Prostate gland (tissue), 2 donors: ENCODE data around the gene TBC1D9B. TPM values are rescaled to one million over a fixed set of nuclear protein-coding genes. Genes with fewer than 3 reads are reported as not detected.

Experiments used
- DNase-seq: peaks from one replicate; pipeline ENCODE4 v3.0.0-alpha.2; 2019; ENCODE audit warnings: low spot score
- H3K27ac ChIP-seq, 2 donors: fragments of 200-600 bp; sonication (generic); 2 replicates each; pipeline ENCODE4 v1.5.1; 2017 to 2019
- H3K27me3 ChIP-seq: fragments of 200-600 bp; sonication (generic); replicated peaks from 2 replicates; pipeline ENCODE4 v1.5.1; 2019; ENCODE audit not compliant: insufficient read depth
- H3K36me3 ChIP-seq, 2 donors: fragments of 200-600 bp; sonication (generic); 1 replicate in 1 of 2; 2 replicates in 1 of 2; pipeline versions ENCODE4 v1.5.1 to v1.8.1; 2017 to 2019
- H3K4me1 ChIP-seq: fragments of 200-600 bp; sonication (generic); replicated peaks from 2 replicates; pipeline ENCODE4 v1.5.1; 2019
- H3K4me3 ChIP-seq, 2 donors: fragments of 200-600 bp; sonication (generic); 2 replicates each; pipeline ENCODE4 v1.5.1; 2017 to 2019
- H3K9me3 ChIP-seq: fragments of 200-600 bp; sonication (generic); 2 replicates; pipeline ENCODE4 v1.5.1; 2017
- CTCF ChIP-seq, 4 experiments: fragments of 200-600 bp in 2 of 4; fragments of 450-650 bp in 2 of 4; sonication (generic) in 2 of 4; IDR thresholded peaks; 1 replicate in 3 of 4; 2 replicates in 1 of 4; pipeline ENCODE4 v1.5.1; 2016 to 2019; ENCODE audit warnings: antibody characterized with exemption in 4 of 4, mild to moderate bottlenecking in 2 of 4, moderate library complexity in 2 of 4
- POLR2A ChIP-seq: fragments of 450-650 bp; IDR thresholded peaks from one replicate; pipeline ENCODE4 v1.6.1; 2016; ENCODE audit warnings: antibody characterized with exemption, mild to moderate bottlenecking
- POLR2AphosphoS5 ChIP-seq: sonication (generic); formaldehyde crosslinking; IDR thresholded peaks from one replicate; pipeline ENCODE4 v1.6.1; 2017; ENCODE audit warnings: antibody characterized with exemption
- WGBS: methylation state at CpG from one replicate; pipeline ENCODE4 v1.1.5; 2018; 5-methylcytosine and 5-hydroxymethylcytosine counted together
- intact Hi-C: fragments of 100-400 bp; cut with DNase I; formaldehyde crosslinking; loops from one replicate; pipeline ENCODE4 v1.14.2; 2022
- total RNA-seq, 2 donors: library from RNA; depleted of rRNA; stranded (reverse); fragments of >200 nt; gene quantifications; one replicate each; pipeline ENCODE4 v1.1.0, GENCODE V29; 2016

Gene TBC1D9B
- total RNA-seq, 2 donors from 2014 or later: 64.1 to 163 TPM

- Histone ChIP-seq H3K4me1 (no peaks in the 10 kb centered on the region), H3K27ac (no peak overlapping the region), H3K27me3 (no peaks in the 10 kb centered on the region), H3K36me3 (peaks cover 0 to 12% of the 10 kb centered on the region in 2 donors), H3K9me3 (no peaks in the 10 kb centered on the region), H3K4me3 (no peak overlapping the region)
- WGBS: 70% methylated on average over 14 of the region's 14 CpGs
- TF ChIP-seq POLR2A (no peak), CTCF (IDR thresholded peaks at IDR 0.05) (no peak), POLR2AphosphoS5 (peak; percentile 30)
- DNase-seq: no peak
- intact Hi-C loops: no loop called here
These were observed 21.3 kb downstream of the TBC1D9B start for GRCh38 chr5:179886190-179886911.

- WGBS: 91% methylated on average over 13 of the region's 13 CpGs
- Histone ChIP-seq H3K4me3 (no peak overlapping the region), H3K27me3 (no peaks in the 10 kb centered on the region), H3K36me3 (peaks cover 0 to 6% of the 10 kb centered on the region in 2 donors), H3K4me1 (no peaks in the 10 kb centered on the region), H3K27ac (no peak overlapping the region), H3K9me3 (no peaks in the 10 kb centered on the region)
- DNase-seq: no peak
- intact Hi-C loops: no loop called here
- TF ChIP-seq POLR2A: no peak
- no peak for TF ChIP-seq POLR2AphosphoS5
- TF ChIP-seq CTCF (IDR thresholded peaks at IDR 0.05): no peak
These were observed 22.1 kb downstream of the TBC1D9B start for GRCh38 chr5:179885491-179886090.

DNA sequence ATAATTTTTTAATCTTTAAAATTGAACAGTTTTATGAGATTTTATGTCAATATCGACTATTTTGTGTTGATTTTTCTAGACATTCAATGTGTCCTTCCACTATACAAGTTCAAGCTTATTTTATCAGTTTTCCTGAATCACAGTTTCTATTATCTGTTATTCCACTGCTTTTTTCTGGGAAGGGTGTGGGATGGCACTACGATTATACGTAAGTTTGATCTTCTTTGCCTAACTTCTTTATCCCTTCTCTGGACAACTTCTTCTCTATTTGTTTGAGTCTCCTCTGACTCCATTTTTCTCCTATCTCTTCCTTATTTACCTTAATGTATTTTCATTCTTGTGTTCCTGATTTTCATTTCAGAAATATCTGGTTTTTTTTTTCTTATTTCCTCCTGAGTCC, 24.5 kb downstream of the TBC1D9B start:
- intact Hi-C loops: no loop called here
- Histone ChIP-seq H3K4me3 (no peak overlapping the region), H3K27me3 (no peaks in the 10 kb centered on the region), H3K4me1 (no peaks in the 10 kb centered on the region), H3K9me3 (no peaks in the 10 kb centered on the region), H3K36me3 (peaks cover 2 to 5% of the 10 kb centered on the region in 2 donors), H3K27ac (no peak overlapping the region)
- 98% methylated on average over 3 of the region's 3 CpGs for WGBS
- TF ChIP-seq POLR2A (no peak), POLR2AphosphoS5 (no peak)
- DNase-seq: no peak

GRCh38 chr5:179882338-179882737, 25.4 kb downstream of the TBC1D9B start:
- Histone ChIP-seq H3K27me3 (no peaks in the 10 kb centered on the region), H3K9me3 (no peaks in the 10 kb centered on the region), H3K36me3 (peaks cover 0 to 5% of the 10 kb centered on the region in 2 donors), H3K27ac (no peak overlapping the region), H3K4me3 (no peak overlapping the region), H3K4me1 (no peaks in the 10 kb centered on the region)
- intact Hi-C loops: no loop called here
- 96% methylated on average over 4 of the region's 4 CpGs for WGBS
- TF ChIP-seq CTCF (IDR thresholded peaks at IDR 0.05) (no peak), POLR2AphosphoS5 (no peak), POLR2A (no peak)
- DNase-seq: no peak

DNA sequence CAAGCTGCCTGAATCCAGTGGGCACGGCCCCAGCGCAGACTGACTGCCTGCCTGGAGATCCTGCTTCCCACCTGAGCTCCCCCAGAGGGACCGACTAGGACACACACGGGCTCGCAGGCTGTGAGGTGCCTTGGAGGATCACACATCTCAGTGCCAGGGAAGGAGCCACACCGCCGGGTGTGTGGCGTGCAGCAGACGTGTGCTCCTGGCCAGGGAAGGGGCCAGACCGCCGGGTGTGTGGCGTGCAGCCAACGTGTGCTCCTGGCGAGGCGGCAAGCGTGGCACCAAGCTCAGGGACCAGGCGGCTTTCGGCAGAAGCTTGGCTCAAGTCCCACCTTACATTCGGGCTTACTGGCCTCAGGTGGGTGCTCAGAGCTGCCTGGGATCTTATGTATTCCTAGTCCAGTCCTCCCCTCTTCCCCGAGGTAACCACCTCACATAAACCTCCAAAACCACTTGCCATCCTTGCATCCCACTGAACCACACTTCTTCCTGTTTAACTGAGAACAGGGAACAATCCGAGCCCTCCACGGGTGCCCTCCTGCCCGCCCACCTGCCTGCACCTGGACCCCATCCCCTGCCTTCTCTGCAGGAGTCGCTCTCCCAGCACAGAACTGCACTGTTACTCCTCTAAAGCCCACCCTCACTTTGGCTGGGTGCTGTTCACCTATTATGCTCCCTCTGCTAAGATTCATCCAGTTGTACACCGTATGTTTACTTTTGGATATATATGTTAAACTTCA, 26.7 kb downstream of the TBC1D9B start:
- Histone ChIP-seq H3K27ac (no peak overlapping the region), H3K4me3 (no peak overlapping the region), H3K4me1 (no peaks in the 10 kb centered on the region), H3K27me3 (no peaks in the 10 kb centered on the region), H3K9me3 (no peaks in the 10 kb centered on the region), H3K36me3 (peaks cover 0 to 5% of the 10 kb centered on the region in 2 donors)
- intact Hi-C loops: no loop called here
- TF ChIP-seq CTCF (IDR thresholded peaks at IDR 0.05) (no peak), POLR2A (no peak), POLR2AphosphoS5 (no peak)
- WGBS: 85% methylated on average over 25 of the region's 25 CpGs
- DNase-seq: no peak
